ENCODE measurements around the gene LCA5.
"Not testable (repeated sequence)": the region's sequence is repeated elsewhere in the genome, so short reads cannot be mapped to it uniquely, and the experiment has no call there.

The LCA5 gene

DNA sequence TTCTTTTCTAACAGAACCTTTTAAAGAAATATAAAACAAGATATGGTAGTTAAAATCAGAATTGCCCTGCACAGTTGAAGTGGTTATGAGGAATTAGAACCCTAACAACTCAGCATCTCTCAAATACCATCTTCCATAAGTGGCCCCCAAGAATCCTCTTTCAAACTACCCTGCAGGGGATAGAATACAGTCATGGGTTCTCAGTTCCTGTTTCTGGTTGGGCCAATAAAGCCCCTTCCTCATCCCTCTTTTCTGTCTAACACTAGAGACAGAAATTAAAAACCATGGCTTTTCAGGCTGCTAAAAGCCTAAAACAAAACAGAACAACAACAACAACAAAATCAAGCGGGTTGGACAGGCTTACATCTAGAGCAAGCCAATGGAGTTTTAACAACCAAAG, 6.7 kb upstream of the LCA5 start:
- H3K9ac ChIP-seq = peak overlapping the region in 2 of 11 experiments; percentile 12 to 46; a peak in 2 of 22 replicates
- H3K36me3 ChIP-seq = no peaks in the 10 kb centered on the region
- H3K27me3 ChIP-seq = no peaks in the 10 kb centered on the region
- H3K9me3 ChIP-seq (replicated peaks in 1 of 11) = no peaks in the 10 kb centered on the region
- H3K4me2 ChIP-seq = peak overlapping the region; percentile 32 to 73 (median 58)
- no peak for TF ChIP-seq Cebpa-rat (IDR thresholded peaks at IDR 0.05)
- H4K20me1 ChIP-seq = no peaks in the 10 kb centered on the region
- H3K4me3 ChIP-seq = no peak overlapping the region
- H3K4me1 ChIP-seq = peaks cover 9 to 36% (median 18%) of the 10 kb centered on the region in 10 experiments
- H3K27ac ChIP-seq = peak overlapping the region in 10 of 11 experiments; percentile 38 to 76 (median 59); a peak in 17 of 22 replicates

DNA sequence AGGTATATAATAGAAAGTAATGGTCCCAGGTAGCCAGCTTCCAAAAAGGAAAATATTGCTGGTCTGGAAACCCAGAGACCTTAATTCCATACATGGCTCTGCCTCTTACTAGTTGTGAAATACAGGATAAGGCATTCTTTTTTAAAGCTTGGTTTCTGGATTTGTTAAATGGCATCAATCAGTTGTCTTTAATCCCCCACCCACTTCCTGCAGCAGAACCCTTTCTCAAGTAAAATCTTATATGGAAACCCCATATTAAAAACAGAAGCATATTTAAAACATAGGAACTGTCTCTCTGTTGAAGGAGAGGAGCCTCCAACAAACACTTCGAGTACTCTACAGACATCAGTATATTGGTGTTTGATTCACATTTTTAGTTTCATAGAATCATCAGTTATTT, 6.2 kb upstream of the LCA5 start:
- Histone ChIP-seq H3K9me3 (replicated peaks in 1 of 11) (no peaks in the 10 kb centered on the region), H3K4me1 (peaks cover 9 to 36% (median 18%) of the 10 kb centered on the region in 10 experiments), H3K27ac (peak overlapping the region in 4 of 11 experiments; percentile 58 to 76 (median 66); a peak in 5 of 22 replicates), H3K36me3 (no peaks in the 10 kb centered on the region), H4K20me1 (no peaks in the 10 kb centered on the region), H3K4me2 (peak overlapping the region in 3 of 11 experiments; percentile 55 to 66 (median 63); a peak in 6 of 22 replicates), H3K27me3 (no peaks in the 10 kb centered on the region), H3K4me3 (no peak overlapping the region), H3K9ac (no peak overlapping the region)
- no peak for TF ChIP-seq Cebpa-rat (IDR thresholded peaks at IDR 0.05)

DNA sequence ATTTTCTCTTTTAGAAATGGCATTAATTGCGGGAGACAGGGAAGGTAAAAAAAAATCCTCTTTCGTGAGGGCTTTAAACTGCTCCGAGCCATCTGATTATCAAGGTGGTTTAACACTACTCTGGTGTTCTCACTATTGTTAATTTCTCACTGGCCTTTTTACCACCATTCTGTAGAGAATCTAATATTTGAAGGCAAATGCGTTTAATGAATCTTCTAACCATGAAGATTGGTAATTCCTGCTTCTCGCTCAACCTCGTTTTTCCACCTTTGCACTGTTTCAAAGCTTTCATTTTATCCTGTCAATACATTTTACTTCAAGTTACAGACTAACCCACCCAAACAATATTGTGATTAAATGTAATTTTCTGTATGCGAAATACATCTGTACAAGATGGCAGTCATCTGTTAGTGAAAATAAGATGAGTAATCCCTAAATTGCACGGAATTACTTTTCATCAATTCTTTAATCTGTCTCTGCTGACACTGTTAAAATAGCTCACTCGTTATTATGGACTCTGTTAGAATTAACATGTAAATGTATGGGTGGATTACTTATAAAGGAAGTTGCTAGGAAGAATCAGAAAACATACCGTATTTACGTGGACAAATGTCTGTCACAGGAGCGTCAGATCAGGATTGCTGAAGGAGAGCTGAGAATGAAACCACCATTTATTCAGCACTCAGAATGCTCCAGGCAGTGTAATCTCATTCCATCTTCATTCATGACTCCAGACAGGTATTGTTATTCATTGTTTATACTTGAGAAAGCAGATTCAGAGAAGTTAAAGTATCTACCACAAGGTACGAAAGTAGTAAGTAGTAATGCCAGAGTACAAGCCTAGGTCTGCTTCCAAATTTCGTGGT, 1.1 kb upstream of the LCA5 start:
- peaks cover 9 to 13% (median 11%) of the 10 kb centered on the region in 11 experiments; a peak in 19 of 22 replicates for H3K9me3 ChIP-seq (replicated peaks in 1 of 11)
- peaks cover 0 to 8% (median 0%) of the 10 kb centered on the region in 11 experiments; a peak in 4 of 22 replicates for H3K27me3 ChIP-seq
- H3K9ac ChIP-seq = no peak overlapping the region
- H3K4me2 ChIP-seq = no peak overlapping the region
- no peak for TF ChIP-seq Cebpa-rat (IDR thresholded peaks at IDR 0.05)
- no peaks in the 10 kb centered on the region for H4K20me1 ChIP-seq
- no peaks in the 10 kb centered on the region for H3K36me3 ChIP-seq
- no peak overlapping the region for H3K4me3 ChIP-seq
- no peak overlapping the region for H3K27ac ChIP-seq
- H3K4me1 ChIP-seq = peaks cover 0 to 3% (median 2%) of the 10 kb centered on the region in 10 experiments; a peak in 6 of 20 replicates

DNA sequence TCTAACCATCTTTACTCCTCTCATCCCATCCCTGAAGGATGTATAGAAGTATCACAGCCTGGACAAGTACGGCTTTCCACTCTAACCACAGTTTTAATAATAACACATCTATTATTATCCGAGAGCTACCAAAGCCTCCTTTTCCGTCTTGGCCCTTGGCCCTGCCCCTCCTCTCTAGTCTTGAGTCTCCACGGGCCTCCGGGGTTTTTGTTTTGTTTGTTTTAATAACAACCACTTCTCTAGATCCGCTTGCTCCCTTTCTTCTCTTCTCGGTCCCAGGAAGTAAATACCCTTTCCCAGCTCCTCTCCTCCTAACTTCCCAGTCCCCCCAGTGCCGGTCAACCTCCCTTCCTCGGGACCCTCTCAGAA, 661 bp downstream of the LCA5 start:
- peaks cover 9 to 13% (median 11%) of the 10 kb centered on the region in 11 experiments; a peak in 19 of 22 replicates for H3K9me3 ChIP-seq (replicated peaks in 1 of 11)
- H3K9ac ChIP-seq = no peak overlapping the region
- no peaks in the 10 kb centered on the region for H3K4me1 ChIP-seq
- H3K4me2 ChIP-seq = peak overlapping the region in 1 of 11 experiments; percentile 7; a peak in 1 of 22 replicates
- no peak overlapping the region for H3K4me3 ChIP-seq
- no peaks in the 10 kb centered on the region for H3K36me3 ChIP-seq
- no peak overlapping the region for H3K27ac ChIP-seq
- H3K27me3 ChIP-seq = peaks cover 0 to 8% (median 0%) of the 10 kb centered on the region in 11 experiments; a peak in 4 of 22 replicates
- TF ChIP-seq Cebpa-rat (IDR thresholded peaks at IDR 0.05) = no peak
- no peaks in the 10 kb centered on the region for H4K20me1 ChIP-seq

DNA sequence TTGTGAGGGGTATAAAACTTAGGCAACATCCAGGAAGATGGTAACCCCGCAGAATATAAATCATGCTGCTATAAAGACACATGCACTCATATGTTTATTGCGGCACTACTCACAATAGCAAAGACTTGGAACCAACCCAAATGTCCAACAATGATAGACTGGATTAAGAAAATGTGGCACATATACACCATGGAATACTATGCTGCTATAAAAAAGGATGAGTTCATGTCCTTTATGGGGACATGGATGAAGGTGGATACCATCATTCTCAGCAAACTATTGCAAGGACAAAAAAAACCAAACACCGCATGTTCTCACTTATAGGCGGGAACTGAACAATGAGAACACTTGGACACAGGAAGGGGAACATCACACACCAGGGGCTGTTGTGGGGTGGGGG, 7.7 kb downstream of the LCA5 start:
- not testable (repeated sequence) for H3K9me3 ChIP-seq (replicated peaks in 1 of 11); H3K4me3 ChIP-seq; H3K4me1 ChIP-seq; H3K27ac ChIP-seq; H3K9ac ChIP-seq; H3K36me3 ChIP-seq; H3K4me2 ChIP-seq; H3K27me3 ChIP-seq; H4K20me1 ChIP-seq

DNA sequence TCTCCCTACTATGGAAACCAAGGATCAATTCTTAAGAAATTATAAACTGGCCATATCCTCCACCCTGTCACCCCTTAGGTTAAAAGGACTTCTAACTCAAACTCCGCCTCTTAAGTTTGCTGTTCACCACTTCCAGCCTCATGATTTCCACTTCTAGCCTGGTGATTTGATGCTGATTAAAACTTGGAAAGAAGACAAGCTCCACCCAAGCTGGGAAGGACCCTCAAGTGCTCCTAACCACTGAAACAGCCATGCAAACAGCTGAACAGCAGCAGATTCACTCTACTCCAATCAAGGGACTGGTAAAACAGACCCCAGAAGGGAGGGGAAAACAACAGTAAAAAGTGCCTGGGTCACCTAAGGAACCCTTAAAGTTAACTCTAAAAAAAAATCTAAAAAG, 10.3 kb downstream of the LCA5 start:
- Histone ChIP-seq H3K4me1 (no peaks in the 10 kb centered on the region), H3K4me3 (no peak overlapping the region), H3K27ac (no peak overlapping the region), H3K36me3 (no peaks in the 10 kb centered on the region), H3K4me2 (no peak overlapping the region), H3K9ac (no peak overlapping the region), H3K9me3 (replicated peaks in 1 of 11) (no peaks in the 10 kb centered on the region), H3K27me3 (no peaks in the 10 kb centered on the region), H4K20me1 (no peaks in the 10 kb centered on the region)
- TF ChIP-seq Cebpa-rat (IDR thresholded peaks at IDR 0.05) = no peak

DNA sequence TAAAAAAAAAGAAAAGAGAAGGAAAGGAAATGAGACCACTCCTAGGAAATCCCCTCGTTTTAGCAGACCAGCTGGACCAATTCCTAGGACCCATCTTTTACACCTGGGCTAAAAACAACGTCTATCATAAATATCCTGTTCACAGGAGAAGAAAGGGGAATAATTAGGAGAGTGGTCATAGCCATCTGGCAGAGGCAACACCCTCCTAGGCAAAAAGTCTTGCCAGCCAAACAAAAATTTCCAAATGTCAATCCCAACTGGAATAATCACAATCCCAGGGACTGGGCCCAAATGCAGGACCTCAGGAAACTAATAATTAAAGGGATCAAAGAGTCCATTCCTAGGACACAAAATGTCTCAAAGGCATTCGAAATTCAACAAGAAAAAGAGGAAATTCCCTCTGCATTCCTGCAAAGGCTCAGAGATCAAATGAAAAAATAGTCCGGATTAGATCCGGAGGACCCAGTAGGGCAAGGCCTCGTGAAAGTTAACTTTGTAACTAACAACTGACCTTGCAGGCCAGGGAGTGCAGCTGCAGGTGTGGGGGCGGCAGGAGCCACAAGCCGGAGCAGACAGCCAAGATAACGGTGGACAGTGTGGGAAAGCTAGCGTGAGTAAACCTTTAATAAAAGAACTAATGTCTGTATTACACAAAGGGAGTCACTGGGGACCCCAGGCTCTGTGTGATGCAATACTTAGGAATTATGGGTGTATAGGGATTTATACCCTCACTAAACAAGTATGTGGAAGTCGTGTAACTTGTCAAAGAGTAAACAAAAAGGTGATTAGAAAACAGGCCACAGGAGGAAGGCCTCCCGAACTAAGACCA, 11.7 kb downstream of the LCA5 start:
- no peak overlapping the region for H3K9ac ChIP-seq
- no peaks in the 10 kb centered on the region for H3K4me1 ChIP-seq
- no peak overlapping the region for H3K4me3 ChIP-seq
- no peaks in the 10 kb centered on the region for H3K9me3 ChIP-seq (replicated peaks in 1 of 11)
- TF ChIP-seq Cebpa-rat (IDR thresholded peaks at IDR 0.05) = no peak
- no peak overlapping the region for H3K27ac ChIP-seq
- no peak overlapping the region for H3K4me2 ChIP-seq
- no peaks in the 10 kb centered on the region for H4K20me1 ChIP-seq
- H3K27me3 ChIP-seq = no peaks in the 10 kb centered on the region
- no peaks in the 10 kb centered on the region for H3K36me3 ChIP-seq

DNA sequence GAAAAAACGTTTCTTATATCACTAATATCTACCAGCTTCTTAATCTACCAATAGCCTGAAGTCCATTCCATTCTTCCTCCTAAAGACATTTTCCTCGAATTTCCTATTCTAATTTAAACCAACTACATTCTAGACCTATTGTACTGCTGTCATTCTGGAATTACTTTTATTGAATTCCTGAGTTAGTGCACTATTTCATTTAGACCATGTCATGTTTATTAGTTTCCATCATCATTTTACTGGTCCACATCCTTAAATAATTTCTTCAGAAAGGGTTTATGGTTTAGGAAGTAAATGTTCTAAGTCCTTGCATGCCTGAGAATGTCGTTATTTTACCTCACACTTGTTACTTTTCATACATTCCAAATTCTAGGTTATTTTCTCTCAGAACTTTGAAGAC, 13.2 kb downstream of the LCA5 start:
- Histone ChIP-seq H3K9ac (no peak overlapping the region), H3K9me3 (replicated peaks in 1 of 11) (no peaks in the 10 kb centered on the region), H3K4me1 (no peaks in the 10 kb centered on the region), H3K27me3 (no peaks in the 10 kb centered on the region), H4K20me1 (no peaks in the 10 kb centered on the region), H3K4me2 (no peak overlapping the region), H3K4me3 (no peak overlapping the region), H3K27ac (no peak overlapping the region), H3K36me3 (no peaks in the 10 kb centered on the region)
- TF ChIP-seq Cebpa-rat (IDR thresholded peaks at IDR 0.05) = no peak

DNA sequence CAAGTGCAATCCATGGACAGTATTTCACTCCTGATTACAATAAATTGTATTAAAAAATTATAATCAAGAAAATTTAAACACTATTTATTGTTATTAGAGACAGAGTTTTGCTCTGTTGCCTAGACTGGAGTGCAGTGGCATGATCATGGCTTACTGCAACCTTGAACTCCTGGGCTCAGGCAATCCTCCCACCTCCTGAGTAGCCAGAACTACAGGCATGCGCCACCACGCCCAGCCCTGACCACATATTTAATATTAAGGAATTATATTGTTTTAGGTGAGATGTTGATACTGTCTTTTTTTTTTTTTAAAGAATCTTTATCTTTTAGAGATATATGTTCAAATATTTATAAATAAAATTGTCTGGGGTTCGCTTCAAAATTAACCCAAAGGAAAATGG, 14.6 kb downstream of the LCA5 start:
- H3K36me3 ChIP-seq = no peaks in the 10 kb centered on the region
- no peak overlapping the region for H3K9ac ChIP-seq
- no peak overlapping the region for H3K4me3 ChIP-seq
- H3K27me3 ChIP-seq = no peaks in the 10 kb centered on the region
- H3K9me3 ChIP-seq (replicated peaks in 1 of 11) = no peaks in the 10 kb centered on the region
- H4K20me1 ChIP-seq = no peaks in the 10 kb centered on the region
- TF ChIP-seq Cebpa-rat (IDR thresholded peaks at IDR 0.05) = no peak
- no peak overlapping the region for H3K4me2 ChIP-seq
- no peak overlapping the region for H3K27ac ChIP-seq
- H3K4me1 ChIP-seq = no peaks in the 10 kb centered on the region
